Measurements from ENCODE around the gene RNF157.

Gene RNF157

DNA sequence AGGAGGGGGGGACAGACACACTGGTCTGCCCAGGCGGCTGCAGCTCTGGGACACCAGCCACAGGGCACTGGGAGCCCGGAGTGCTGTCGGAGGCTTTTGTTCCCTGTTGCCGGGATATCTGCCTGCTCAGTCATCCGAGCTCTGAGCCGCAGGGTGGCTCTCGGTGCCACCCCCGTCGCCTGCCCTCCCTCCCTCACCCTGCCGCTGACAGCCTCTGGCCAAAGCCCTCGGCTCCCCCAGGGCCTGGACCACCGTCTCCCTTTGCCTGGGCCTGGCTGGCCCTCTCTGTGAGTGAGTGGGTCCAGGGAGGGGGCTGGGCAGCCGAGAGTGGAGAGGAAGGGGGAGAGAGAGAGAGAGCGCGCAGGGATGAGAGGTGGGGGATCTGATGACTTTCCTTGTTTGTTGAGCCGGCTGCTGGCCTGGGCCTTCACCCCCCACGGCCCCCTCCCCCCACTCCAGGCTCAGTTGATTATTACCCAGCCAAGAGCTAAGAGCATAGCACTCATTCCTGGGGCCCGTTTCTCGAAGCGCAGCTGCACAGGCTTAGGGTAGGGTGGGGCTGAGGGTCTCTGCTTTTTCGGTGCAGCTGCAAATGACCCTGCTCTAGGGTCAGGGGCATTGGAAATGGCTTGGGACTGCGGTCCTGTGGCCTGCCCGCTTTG, 101.9 kb downstream of the RNF157 start:
- FAIRE-seq (no peak), DNase-seq (ENCODE audit: insufficient read length, low spot score) (no peak)
- TF ChIP-seq POLR2A (IDR thresholded peaks at IDR 0.05; ENCODE audit: low read depth, low read length): no peak

DNA sequence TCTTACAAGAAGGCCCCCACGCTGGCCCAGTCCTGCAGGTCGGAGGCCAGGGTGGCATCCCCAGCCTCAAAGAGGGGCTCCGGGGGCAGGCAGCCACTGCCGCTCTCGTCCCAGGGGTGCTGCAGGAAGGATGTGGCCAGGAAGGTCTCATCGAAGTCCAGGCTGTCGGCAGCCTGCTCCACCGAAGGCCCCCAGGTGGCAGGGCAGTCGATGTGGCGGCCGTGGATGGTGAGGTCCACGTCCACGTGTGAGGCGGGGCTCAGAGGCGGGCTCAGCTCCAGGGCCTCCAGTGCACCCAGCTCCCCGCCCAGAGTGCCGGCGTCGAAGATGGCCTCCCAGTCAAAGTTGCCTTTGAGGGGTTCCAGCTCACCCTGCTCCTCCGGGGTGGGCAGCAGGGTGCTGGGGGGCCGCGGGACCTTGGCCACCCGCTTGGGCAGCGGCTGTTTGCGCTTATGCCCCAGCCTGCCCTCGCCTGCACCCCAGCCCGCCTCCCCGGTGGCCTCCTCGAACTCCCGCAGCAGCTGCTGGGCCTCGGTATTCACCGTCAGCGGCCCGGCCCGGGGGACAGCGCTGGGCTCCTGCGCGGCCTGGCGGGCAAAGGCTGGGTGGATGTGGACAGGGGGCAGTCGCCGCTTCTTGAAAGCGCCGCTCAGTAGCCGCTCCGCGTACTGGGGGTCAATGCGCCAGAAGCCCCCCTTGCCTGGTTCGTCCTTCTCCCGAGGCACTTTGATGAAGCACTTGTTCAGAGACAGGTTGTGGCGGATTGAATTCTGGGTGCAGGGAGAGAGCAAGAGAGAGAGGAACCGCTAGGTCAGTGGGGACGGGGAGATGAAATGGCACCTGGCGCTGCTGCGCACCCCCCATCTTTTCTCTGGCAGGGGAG, 102.7 kb downstream of the RNF157 start:
- TF ChIP-seq POLR2A (IDR thresholded peaks at IDR 0.05; ENCODE audit: low read depth, low read length): no peak
- FAIRE-seq: no peak
- no peak for DNase-seq (ENCODE audit: insufficient read length, low spot score)

DNA sequence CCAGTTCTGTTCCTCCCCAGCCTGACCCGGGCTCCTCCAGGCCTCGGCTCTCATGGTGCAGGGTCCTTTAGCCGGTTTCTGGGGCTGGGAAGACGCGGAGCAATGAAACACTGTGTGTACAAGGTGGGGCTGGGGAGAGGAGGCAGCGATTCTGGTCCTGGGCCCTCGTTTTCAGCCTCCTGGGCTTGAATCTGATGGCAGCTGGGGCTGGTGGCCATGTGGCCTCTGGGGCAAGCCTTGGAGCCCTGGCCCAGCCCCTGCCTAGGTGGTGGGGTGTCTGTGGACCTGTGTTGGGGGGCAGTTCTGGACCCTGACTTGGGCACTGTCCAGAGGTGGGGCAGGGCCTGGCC, 103.3 kb downstream of the RNF157 start:
- no peak for FAIRE-seq
- TF ChIP-seq POLR2A (IDR thresholded peaks at IDR 0.05; ENCODE audit: low read depth, low read length): no peak
- no peak for DNase-seq (ENCODE audit: insufficient read length, low spot score)

DNA sequence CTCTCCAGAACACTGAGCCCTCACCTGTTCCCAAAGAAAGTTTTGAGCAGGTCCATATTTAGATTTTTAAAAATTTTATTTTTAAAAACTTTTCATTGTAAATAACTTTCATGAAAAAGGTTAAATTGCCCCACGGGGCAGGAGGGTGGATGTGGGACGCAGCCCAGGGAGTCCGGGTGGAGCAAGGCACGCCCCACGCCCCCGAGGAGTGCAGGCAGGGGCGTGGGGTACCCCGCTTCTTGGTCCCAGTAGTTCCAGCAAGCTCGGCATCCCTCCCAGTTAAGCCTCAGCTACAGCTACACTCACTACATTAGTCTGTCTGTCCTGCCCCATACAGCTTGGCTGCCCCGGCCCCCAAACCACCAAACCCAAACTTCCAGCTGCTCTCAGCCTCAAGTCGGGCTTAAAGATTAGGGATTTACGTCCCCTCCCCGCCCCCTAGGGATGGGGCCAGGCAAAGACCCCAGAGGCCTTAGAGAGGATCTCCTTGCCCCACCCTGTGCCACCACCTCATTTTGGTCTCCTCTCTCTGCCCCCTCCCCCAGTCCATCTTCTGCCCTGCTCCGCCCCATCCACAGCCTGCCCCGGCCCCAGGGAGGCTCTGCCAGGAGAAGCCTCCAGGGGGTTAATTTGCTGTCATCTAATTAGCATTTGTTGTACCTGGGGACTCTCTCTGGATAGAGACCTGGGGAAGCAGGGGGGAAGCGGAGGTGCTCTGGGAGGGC, 103.9 kb downstream of the RNF157 start:
- no peak for TF ChIP-seq POLR2A (IDR thresholded peaks at IDR 0.05; ENCODE audit: low read depth, low read length)
- DNase-seq (ENCODE audit: insufficient read length, low spot score): no peak
- FAIRE-seq: no peak

DNA sequence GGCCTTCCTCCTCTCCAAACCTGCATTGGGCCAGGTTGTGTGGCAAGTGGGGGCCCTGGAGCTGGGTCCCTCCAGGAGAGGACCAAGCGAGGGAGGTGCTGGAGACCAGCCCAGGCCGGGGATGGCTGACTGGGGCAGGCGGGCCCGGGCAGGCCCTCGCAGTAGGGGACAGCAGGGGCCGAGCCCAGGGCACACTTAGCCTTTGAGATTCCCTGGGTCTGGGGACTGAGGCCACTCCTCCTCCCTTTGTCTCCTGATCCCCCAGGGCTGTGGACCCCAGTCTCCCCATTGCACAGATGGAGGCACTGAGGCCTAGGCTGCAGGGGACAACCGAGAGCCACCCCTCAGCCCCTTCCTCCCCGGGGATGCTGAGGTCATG, 104.5 kb downstream of the RNF157 start:
- no peak for TF ChIP-seq POLR2A (IDR thresholded peaks at IDR 0.05; ENCODE audit: low read depth, low read length)
- no peak for FAIRE-seq
- DNase-seq (ENCODE audit: insufficient read length, low spot score): no peak

DNA sequence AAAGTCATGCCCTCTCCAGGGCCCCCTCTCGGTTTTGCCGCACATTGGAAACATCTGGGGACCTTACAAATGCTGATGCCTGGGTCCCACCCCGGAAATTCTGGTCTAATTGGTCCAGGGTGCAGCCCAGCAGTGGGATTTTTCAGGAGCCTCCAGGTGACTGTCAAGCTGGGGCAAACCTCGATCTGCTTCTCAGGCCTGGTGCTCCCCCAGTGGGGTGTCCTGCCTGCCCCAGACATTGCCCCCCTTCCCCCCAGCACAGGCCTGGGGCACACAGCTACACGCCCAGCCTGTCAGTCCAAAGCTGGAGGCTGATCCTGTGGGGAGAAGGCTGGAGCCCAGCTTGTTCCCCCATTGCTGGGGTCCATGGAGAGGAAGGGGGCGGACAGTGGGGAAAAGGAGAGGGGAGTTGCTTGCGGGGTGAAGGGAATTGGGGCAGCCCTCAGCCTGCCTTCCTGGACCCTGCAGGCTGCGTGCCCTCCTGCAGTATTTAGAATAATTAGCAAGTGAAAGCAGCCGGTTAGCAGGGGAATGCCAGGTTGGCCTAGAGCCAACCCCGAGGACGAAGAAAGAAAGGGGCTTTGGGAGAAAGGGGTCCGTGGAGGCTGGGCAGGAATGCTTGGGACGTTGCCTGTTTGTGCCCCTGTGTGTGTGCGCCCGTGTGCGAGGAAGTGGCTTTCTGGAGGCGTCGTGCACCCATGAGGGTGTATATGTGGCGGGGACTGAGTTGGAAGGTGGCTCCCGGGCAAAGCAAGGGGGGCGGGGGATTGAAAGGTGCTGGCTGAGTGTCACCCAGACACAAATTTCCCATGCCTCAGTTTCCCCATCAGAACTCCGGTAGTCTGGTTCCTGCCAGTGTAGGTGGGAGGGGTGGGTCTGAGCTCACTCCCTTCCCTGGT, 105.1 kb downstream of the RNF157 start:
- no peak for FAIRE-seq
- DNase-seq (ENCODE audit: insufficient read length, low spot score): no peak
- TF ChIP-seq POLR2A (IDR thresholded peaks at IDR 0.05; ENCODE audit: low read depth, low read length): no peak

DNA sequence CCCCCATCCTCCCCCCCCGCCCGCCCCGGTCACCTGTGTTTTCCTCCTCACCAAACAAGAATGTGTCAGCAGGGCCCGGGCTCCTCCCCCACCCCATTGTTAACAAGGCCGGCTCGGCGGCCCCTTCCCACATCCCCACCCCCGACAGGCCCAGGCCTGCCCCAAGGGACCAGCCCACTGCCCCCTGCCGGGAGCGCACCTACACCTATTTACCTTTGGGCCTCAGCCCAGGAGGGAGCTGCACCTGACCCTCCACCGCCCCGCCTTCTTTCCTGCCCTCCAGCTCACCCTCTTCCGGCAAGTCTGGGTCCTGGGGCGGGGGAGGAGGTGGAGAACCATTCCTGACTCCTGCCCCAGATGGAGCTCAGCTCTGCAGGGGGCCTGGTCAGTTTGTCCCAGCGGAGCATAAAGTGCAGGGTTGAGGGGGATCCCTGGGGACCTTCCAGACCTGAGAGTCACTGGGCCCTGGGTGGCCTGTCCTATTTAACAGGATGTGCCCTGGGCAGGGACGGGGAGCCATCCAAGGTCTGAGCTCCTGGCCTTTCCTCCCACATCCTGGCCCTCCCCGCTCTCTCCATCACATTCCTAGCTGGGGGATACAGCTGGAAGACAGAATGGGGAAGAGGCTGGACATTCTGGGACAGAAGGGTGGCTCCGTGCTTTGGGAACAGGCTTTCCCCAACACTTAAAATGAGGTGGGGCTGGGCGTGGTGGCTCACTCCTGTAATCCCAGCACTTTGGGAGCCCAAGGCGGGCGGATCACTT, 107.5 kb downstream of the RNF157 start:
- TF ChIP-seq POLR2A (IDR thresholded peaks at IDR 0.05; ENCODE audit: low read depth, low read length): no peak
- DNase-seq (ENCODE audit: insufficient read length, low spot score): no peak
- FAIRE-seq: no peak

DNA sequence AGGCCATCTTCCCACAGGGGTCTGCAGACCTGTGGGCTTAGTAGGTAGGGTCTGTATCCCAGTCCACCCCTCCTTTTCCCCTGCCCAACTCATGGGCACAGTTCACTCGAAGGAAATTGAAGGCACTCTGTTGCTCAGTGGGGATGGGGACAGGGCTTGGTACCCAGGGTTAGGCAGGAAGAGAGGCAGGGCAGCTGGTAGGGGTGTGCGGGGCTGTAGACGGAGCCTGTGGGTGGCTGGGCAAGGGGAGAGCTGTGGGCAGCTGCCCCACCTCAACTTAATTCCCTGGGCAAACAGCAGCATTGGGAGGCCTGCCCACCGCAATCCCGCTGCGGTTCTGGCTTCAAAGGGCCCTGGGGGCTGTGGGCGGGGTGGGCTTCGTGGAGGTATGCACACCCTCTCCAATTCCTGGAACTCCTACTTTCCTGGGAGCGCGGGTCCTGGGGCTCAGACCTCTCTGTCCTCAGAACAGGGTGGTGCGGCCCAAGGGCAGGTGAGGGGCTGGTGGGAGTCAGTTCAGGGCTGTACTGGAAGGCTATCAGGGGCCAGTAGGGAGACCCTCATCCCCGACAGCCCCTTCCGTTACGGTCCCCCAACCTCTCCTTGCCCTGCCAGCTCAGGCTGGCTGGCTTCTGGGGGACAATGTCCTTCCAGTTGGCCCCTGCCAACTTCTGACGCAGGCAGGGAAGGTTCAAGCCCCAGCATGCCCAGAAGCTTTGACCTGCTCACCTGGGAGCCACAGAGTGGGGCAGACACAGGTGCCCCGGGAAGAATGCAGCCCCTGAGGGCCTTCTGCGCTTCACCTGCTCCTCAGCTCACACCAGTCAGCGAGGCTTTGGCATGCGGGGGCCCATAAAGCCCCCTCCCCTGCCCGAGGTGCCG, 108.4 kb downstream of the RNF157 start:
- no peak for DNase-seq (ENCODE audit: insufficient read length, low spot score)
- FAIRE-seq: no peak
- TF ChIP-seq POLR2A (IDR thresholded peaks at IDR 0.05; ENCODE audit: low read depth, low read length): no peak

DNA sequence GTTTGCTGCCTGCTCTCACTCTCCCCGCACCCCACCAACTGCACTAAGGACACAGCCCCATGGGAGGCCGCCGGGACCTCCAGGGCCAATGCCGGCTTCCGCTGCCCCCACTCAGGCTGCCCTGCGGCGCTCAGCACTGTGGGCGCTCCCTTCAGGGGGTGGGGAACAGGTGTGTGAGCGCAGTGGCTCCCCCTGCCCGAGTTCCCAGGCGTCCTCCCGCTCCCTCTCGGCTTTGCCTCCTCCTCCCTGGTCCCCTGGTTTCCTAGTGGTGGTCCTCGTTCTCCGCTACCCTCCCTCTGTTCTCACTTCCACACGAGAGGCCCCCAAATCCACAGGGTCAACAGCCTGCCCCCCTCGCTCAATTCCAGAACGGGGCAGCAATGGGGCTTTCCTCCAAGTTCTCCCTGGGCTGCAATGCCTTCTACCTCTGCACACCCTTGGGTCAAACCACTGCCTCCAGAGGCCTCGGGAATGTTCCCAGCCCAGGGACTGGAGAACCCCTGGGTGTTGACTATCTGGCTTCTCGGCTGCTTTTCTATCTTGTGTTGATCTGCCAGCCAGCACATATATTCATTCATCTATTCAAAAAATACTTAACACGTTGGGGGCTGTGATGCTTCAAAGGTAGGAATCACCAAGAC, 109.1 kb downstream of the RNF157 start:
- TF ChIP-seq POLR2A (IDR thresholded peaks at IDR 0.05; ENCODE audit: low read depth, low read length): no peak
- no peak for DNase-seq (ENCODE audit: insufficient read length, low spot score)
- FAIRE-seq: no peak

DNA sequence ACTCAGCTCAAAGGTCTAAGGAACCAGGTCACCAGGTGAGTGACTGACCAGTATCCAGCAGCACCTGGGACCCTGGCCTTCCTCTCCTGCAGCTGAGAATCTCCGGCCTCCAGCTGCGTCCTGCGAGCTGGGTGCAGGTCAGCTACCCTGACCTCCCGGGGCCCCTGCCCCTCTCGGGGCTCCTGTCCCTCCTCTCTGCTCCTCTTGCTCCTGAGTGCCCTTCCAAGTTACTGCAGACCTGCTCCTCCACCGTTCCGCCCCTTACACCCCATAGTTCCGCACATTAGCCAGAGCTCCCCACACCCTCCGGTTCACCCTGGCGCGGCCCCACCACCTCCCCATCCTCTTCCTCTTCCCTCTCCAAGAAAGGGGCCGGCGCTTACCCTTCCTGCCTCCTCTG, 109.8 kb downstream of the RNF157 start:
- DNase-seq (ENCODE audit: insufficient read length, low spot score) (no peak), FAIRE-seq (no peak)
- TF ChIP-seq POLR2A (IDR thresholded peaks at IDR 0.05; ENCODE audit: low read depth, low read length): no peak

DNA sequence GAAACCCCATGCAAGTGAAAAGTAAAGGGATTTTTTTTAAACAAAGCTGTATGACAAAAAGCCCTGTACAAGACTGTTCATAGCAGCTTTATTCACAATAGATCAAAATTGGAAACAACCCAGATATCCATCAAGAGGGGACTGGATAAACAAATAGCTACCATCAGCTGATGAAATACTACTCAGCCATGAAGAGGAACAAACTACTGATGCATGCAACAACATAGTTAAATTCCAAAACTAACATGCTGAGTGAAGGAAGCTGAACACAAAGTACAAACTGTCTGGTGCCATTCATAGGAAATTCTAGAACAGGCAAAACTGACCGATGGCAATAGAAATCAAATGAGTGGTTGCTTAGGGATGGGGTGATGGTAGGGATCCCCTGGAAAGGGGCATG, 114.4 kb downstream of the RNF157 start:
- DNase-seq (ENCODE audit: insufficient read length, low spot score): no peak
- no peak for FAIRE-seq
- TF ChIP-seq POLR2A (IDR thresholded peaks at IDR 0.05; ENCODE audit: low read depth, low read length): no peak

DNA sequence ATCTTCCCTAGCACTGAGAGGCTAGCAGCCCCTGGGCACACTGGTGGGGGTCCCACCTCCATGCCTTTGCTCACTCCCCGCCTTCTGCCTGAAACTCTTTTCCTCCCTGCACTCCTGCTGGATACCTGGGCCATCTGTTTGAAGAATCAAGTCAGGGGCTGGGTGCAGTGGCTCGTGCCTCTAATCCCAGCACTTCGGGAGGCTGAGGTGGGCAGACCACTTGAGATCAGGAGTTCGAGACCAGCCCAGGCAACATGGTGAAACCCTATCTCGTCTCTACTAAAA, 115.0 kb downstream of the RNF157 start:
- TF ChIP-seq POLR2A (IDR thresholded peaks at IDR 0.05; ENCODE audit: low read depth, low read length): no peak
- DNase-seq (ENCODE audit: insufficient read length, low spot score) (no peak), FAIRE-seq (no peak)

Data from H54 (cell line).